ENCODE results near the gene PMM2.

The PMM2 gene

GRCh38 chr16:8853150-8853549 lies 55.5 kb downstream of the PMM2 start:
- FAIRE-seq = no peak

DNA sequence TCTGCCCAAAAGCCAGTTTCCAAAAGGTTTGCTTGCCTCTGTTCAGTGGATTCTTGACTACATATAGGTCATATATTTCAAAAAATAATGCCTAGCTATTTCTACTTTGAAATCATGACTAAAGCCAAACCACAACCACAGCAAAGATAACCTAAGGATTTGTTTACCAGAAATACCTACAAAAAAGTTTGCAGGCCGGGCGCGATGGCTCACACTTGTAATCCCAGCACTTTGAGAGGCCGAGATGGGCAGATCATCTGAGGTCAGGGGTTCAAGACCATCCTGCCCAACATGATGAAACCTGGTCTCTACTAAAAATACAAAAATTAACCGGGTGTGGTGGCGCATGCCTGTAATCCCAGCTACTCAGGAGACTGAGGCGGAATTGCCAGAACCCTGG lies 56.0 kb downstream of the PMM2 start:
- no peak for FAIRE-seq

GRCh38 chr16:8854298-8854948 lies 56.8 kb downstream of the PMM2 start:
- no peak for FAIRE-seq

DNA sequence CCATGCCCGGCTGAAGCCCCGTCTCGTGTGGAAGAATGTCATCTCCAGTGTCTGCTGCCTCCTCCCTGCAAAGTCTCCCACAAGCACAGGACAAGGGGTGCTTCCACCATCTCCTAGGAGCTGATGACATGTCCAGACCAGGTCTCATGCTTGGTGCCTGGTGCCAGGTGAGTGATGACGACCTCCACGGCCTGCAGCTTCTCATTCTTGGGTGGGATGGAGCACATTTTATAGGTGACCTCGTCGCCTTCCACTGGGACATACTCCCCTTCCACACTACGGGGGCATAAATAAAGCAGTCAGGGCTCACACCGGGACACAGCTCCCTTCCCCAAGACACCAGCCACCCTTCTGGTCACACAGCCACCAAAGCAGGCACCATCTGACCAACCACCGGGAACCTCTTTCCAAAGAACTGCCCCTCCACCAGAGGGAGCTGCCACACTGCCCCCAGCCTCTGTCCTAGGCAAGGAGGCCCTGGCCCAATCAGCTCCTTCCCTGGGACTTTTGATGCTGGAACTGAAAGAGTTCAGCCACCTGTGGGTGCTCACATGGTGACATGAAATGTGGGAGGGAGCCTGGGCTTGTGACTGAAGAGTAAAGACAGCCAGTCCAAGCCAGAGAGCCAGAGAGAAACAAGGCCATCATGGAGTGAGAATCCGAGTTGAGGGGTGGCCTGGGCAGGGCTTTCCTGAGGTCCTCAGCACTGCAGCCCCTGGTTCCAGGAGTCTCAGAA lies 57.6 kb downstream of the PMM2 start:
- FAIRE-seq = no peak

DNA sequence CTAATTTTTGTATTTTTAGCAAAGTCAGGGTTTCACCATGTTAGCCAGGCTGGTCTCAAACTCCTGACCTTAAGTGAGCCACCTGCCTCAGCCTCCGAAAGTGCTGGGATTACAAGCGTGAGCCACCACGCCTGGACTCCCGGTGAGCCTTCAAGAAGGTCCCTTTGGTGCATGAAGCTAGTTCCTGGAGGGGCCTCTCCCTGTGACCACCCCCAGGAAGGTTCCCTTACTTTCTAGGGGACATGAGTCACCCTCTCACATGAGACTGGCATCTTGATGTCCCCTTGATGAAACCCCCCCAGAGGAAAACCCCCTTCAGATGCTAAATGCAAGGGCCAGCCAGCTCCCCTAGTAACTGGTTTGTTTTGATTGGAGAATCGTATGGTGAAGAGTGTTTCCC lies 58.3 kb downstream of the PMM2 start:
- no peak for FAIRE-seq

DNA sequence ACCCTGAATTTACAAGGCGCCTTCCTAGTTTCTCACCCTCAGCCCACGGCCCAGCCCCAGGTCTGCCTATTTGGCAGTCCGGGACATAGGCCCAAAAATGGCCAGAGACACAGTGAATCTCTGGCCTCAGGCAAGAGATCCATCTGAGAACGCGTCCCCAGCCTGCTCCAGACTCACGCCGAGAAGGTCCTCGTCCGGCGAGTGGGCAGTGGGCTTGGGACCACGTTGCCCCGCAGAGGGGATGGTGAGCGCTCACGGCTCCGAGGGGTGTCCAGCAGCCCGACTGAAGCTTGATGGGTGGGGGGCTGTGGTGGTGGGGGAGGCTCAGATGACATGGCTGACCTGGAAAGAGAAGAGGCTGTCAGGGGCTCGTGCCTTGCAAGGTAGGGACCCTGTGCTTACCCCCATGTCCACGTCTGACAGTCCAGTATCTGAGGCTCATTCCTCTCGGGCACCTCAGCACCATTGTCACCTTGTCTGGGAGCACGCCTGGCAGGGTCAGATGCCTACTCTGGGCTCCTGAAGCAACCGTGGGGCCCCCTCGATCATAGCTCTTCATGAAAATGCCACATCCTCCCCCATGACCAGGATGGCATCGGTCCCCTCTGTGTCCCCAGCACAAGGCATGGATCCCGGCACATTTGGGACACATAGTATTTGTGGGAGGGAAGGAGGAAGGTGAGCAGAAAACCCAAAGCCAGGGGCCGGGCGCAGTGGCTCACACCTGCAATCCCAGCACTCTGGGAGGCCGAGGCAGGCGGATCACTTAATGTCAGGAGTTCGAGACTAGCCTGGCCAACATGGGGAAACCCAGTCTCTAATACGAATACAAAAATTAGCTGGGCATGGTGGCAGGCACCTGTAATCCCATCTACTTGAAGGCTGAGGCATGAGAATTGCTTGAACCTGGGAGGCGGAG lies 61.6 kb downstream of the PMM2 start:
- no peak for FAIRE-seq

- FAIRE-seq = no peak
These were observed 62.6 kb downstream of the PMM2 start for GRCh38 chr16:8859913-8860881.

DNA sequence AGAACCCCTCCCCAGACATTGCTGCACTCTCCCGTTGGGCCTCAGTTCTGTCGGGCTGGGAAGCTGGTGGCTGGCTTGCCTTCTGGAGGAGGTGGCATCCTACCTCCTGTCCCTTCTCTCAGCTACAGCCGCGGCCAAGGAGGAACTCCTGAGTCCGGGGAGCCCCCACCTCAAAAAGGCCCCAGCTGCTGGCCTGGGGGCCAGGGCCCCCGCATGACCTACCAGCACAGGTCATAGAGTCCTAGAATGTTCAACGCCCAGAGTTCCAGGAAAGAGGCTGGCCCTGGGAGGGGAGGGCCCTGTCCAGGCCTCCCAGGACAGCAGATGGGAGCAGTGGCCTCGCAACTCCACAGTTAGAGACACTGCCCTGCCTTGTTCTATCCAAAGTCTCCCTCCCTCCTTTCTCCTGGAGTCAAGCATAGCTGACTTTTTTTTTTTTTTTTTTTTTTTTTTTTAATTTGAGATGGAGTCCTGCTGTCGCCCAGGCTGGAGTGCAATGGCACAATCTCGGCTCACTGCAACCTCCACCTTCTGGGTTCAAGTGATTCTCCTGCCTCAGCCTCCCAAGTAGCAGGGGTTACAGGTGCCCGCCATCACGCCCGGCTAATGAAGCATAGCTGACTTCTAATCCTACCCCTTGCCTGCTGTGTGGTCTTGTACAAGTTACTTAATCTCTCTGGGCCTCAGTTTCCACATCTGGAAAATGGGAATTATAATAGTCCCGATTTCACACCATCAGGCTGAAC lies 64.1 kb downstream of the PMM2 start:
- no peak for FAIRE-seq

- FAIRE-seq = no peak
These were observed 64.9 kb downstream of the PMM2 start for GRCh38 chr16:8862309-8863130.

GRCh38 chr16:8863594-8864424 lies 66.2 kb downstream of the PMM2 start:
- no peak for FAIRE-seq

DNA sequence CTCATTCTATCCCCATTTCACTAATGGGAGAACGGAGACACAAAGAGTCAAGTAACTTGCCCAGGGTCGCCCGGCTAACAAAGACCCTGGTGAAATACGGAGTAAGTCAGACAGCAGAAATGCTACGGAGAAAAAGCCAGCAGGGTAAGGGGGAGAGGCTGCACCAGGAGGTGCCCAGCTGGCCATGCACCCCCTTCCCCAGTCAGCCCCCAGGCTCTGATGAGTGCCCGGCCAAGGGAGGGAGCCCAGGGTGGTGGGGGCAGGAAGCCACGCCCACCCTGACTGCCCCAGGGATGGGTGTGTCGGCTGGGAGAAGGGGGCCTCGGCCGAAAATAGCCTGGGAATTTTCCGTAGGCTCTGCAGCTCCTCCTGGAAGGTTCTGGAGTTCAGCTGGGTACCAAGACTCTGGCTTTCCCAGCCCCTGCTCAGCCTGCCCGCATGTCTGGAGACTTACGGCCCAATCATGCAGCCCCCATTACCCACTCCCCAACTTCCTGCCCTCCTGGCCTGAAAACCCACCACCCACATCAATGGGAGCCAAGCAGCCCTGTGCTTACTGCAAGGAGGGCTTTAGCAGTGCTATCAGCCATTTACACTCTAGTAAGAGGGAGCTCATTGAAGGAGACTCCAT lies 67.0 kb downstream of the PMM2 start:
- FAIRE-seq = no peak

DNA sequence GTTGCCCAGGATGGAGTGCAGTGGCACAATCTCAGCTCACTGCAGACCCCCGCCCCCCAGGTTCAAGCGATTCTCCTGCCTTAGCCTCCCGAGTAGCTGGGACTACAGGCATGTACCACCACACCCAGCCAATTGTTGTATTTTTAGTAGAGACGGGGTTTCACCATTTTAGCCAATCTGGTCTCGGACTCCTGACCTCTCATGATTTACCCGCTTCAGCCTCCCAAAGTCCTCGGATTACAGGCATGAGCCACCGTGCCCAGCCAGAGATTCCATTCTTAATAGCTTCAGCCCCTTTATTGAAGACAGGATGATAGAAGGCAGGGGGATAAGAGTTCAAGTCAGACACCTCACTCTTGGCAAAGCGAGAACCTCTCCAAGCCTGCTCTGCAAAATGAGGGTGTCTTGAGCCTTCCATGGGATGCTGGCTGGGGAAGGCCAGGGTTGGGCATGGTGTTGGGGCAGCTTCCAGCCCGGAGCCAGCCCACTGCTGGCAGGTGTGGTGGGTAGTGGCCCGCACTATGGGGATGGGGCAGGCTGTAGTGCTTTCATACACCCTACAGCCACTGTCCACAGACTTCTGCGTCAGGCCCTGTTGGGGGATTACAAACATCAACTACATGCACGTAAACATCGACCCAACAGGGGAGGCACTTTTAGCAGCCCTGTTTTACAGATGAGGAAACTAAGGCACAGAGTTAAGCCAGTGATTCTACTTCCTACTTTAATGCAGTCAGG lies 67.7 kb downstream of the PMM2 start:
- no peak for FAIRE-seq

- FAIRE-seq = no peak
These were observed 68.7 kb downstream of the PMM2 start for GRCh38 chr16:8866118-8866883.

DNA sequence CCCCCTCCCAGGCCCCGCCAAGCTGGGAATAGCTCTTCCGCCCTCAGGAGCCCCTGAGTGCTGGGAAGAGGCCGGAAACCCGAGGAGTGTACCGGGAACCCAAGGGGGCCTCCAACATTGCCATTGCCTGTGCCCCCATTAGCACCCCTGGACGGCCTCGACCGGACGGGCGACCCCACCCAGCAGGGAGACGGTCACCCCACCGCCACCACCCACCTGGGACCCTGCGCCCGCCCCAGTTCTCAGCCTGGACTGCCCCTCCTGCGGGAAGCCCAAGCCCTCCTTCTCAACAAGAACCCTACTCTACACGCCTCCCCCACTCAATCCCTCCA lies 69.2 kb downstream of the PMM2 start:
- FAIRE-seq = no peak

GRCh38 chr16:8867216-8867931 lies 69.7 kb downstream of the PMM2 start:
- FAIRE-seq = no peak

GRCh38 chr16:8867932-8868415 lies 70.3 kb downstream of the PMM2 start:
- no peak for FAIRE-seq
